ENCODE results near the gene PPIB.

PPIB gene

GRCh38 chr15:64164436-64164835 lies 1.6 kb upstream of the PPIB start:
- peak overlapping the region; percentile 91 for H3K27ac Mint-ChIP-seq
- no peaks in the 10 kb centered on the region for H3K27me3 Mint-ChIP-seq
- ATAC-seq: no peak
- H3K36me3 Mint-ChIP-seq: peaks cover 15% of the 10 kb centered on the region
- peaks cover 41% of the 10 kb centered on the region for H3K4me1 Mint-ChIP-seq
- H3K4me3 Mint-ChIP-seq: peak overlapping the region; percentile 87
- H3K9me3 Mint-ChIP-seq: no peaks in the 10 kb centered on the region

GRCh38 chr15:64163659-64164362 lies 989 bp upstream of the PPIB start:
- H3K9me3 Mint-ChIP-seq: no peaks in the 10 kb centered on the region
- peak overlapping the region; percentile 87 for H3K4me3 Mint-ChIP-seq
- peaks cover 20% of the 10 kb centered on the region for H3K36me3 Mint-ChIP-seq
- H3K4me1 Mint-ChIP-seq: peaks cover 47% of the 10 kb centered on the region
- peak; percentile 21 for ATAC-seq
- no peaks in the 10 kb centered on the region for H3K27me3 Mint-ChIP-seq
- H3K27ac Mint-ChIP-seq: peak overlapping the region; percentile 91

DNA sequence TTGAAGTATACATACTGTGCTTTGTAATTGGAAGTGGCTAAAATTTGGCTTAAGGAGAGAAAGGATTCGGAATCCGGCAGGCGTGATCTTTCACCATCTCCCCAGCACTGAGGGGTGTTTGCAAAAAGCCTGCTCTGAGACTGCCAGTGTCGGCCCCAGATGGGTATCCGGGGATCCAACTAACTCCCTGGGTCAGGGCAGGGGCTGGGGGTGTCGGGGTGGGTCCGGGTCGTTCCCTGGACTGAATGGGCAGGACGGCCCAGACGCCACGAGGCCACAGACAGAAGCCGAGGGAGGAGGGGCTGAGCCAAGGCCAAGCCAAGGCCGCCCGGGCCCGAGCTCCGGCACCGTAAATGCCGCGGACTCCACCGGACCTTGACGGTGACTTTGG lies 349 bp downstream of the PPIB start:
- H3K9me3 Mint-ChIP-seq: no peaks in the 10 kb centered on the region
- H3K4me3 Mint-ChIP-seq: peak overlapping the region; percentile 96
- ATAC-seq: peak; percentile 51

DNA sequence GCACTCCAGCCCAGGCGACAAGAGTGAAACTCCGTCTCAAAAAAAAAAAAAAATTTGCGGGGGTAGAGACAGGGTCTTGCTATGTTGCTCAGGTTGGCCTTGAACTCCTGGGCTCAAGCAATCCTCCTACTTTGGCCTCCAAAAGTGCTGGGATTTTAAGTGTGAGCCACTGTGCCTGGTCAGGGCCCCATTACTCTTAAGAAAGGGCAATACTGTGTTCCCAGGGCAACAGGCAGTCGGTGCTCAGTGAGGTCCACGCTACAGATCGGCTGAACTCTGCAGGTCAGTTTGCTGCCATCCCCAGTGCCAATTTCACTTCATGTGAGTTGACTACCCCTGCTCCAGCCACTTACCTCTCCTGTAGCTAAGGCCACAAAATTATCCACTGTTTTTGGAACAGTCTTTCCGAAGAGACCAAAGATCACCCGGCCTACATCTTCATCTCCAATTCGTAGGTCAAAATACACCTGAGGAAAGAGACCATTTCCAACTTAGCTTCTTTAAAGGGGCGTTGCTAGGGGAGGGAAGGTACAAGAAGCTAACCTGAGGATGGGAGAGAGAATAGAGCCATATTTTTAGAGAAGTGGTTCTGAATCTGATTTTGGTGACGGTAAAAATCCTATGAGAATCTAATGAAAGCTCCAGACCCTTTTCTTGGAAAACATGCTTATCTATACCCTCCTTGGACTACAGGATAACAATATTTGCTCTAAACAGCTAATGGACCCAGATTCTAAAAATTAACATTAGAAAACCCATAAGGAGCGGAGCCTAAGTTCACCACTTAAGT lies 939 bp downstream of the PPIB start:
- no peaks in the 10 kb centered on the region for H3K27me3 Mint-ChIP-seq
- H3K4me3 Mint-ChIP-seq: peak overlapping the region; percentile 96
- H3K9me3 Mint-ChIP-seq: no peaks in the 10 kb centered on the region
- H3K27ac Mint-ChIP-seq: peak overlapping the region; percentile 91
- H3K36me3 Mint-ChIP-seq: peaks cover 37% of the 10 kb centered on the region
- ATAC-seq: no peak
- H3K4me1 Mint-ChIP-seq: peaks cover 65% of the 10 kb centered on the region

More for the DNA sequence above, 349 bp downstream of the PPIB start:
- Mint-ChIP-seq H3K4me1 (peaks cover 60% of the 10 kb centered on the region), H3K36me3 (peaks cover 31% of the 10 kb centered on the region), H3K27ac (peak overlapping the region; percentile 91), H3K27me3 (no peaks in the 10 kb centered on the region)

DNA sequence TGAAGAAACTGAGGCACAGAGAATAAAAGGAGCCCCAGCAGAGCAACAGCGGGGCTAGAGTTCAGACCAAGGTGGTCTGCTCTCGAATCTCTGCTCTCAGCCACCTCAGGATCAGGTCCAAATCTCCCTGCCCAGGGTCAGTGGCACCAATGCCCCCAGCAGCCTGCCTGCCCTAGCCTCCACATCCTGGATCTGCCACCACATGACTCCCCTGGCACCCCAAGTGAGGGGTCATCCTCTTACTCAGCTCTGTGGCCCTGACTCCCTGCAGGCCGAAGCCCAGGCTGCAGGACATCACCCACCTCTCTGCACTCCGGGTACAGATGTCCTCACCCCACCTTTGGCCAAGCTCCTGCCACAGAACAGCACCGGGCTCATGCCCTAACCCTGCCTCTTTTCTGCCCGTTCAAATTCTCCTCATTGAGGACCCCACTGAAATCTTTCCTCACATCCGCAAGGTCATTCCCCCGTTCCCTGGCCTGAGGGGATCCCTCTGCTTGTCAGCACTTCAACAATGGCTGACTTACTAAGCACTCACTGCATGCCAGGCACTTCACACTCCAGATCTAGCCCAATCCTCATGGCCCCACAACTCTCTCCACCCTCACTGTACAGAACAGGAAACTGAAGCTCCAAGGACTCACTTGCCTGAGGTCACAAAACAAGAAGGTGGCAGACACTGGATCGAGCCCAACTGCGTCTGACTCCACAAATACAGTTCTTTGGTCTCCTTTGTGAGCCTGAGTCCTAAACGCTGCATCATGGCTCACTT lies 4.3 kb downstream of the PPIB start:
- Mint-ChIP-seq H3K4me1 (peaks cover 74% of the 10 kb centered on the region), H3K27me3 (no peaks in the 10 kb centered on the region), H3K4me3 (peak overlapping the region; percentile 36), H3K27ac (peak overlapping the region; percentile 53), H3K9me3 (no peaks in the 10 kb centered on the region), H3K36me3 (peaks cover 61% of the 10 kb centered on the region)
- no peak for ATAC-seq

DNA sequence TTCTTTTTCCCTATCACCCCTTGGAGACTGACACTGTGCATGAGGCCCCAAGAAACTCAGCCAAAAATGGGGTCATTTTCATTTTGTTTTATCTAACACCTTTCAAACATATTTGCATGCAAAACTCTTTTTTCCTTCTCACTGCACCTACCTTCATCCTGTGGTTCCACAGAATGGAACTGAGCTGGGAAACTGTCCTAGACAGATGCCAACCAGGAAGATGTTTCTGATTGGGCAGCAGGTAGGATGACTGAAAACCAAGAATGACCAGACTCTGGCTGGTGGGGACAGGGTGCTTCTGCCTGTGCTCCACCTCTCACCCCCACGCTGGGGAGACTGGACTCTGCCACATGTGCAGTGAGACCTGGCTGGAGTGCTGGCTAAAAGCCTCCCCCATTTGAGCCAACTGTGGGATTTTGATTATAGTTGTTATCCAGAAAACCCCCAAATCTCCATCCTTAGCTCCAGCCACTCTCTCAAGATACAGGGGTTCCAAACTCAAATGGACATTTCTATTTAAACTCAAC lies 5.2 kb downstream of the PPIB start:
- ATAC-seq: no peak
- Mint-ChIP-seq H3K4me3 (no peak overlapping the region), H3K9me3 (no peaks in the 10 kb centered on the region), H3K27ac (peak overlapping the region; percentile 53), H3K4me1 (peaks cover 79% of the 10 kb centered on the region), H3K27me3 (no peaks in the 10 kb centered on the region), H3K36me3 (peaks cover 61% of the 10 kb centered on the region)

DNA sequence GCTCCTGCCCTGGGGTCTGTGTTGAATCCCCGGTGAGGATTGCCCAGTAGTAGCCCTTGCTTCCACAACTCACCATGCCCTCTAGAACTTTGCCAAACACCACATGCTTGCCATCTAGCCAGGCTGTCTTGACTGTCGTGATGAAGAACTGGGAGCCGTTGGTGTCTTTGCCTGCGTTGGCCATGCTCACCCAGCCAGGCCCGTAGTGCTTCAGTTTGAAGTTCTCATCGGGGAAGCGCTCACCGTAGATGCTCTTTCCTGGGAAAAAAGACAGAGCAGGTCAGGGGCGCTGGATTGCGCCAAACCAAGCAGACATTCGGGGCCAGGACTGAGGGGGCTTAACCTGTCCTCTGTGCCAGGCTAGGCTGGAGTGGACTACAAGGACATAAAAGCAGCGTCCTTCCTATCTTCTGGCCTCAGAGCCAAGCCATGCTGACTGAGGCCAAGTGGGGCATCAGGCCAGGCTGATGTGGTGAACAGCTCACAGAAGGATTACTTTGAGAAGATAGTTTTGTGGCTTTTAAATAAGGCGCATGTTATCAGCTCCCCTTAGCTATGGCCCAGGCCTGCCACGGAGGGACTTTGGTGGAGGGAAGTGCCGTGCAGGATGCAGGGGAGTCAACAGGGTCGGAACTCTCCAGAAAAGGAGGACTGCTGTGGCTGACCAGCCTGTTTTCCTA lies 6.0 kb downstream of the PPIB start:
- Mint-ChIP-seq H3K4me3 (no peak overlapping the region), H3K4me1 (peaks cover 77% of the 10 kb centered on the region), H3K27ac (peak overlapping the region; percentile 53), H3K27me3 (no peaks in the 10 kb centered on the region), H3K36me3 (peaks cover 57% of the 10 kb centered on the region), H3K9me3 (no peaks in the 10 kb centered on the region)
- no peak for ATAC-seq

DNA sequence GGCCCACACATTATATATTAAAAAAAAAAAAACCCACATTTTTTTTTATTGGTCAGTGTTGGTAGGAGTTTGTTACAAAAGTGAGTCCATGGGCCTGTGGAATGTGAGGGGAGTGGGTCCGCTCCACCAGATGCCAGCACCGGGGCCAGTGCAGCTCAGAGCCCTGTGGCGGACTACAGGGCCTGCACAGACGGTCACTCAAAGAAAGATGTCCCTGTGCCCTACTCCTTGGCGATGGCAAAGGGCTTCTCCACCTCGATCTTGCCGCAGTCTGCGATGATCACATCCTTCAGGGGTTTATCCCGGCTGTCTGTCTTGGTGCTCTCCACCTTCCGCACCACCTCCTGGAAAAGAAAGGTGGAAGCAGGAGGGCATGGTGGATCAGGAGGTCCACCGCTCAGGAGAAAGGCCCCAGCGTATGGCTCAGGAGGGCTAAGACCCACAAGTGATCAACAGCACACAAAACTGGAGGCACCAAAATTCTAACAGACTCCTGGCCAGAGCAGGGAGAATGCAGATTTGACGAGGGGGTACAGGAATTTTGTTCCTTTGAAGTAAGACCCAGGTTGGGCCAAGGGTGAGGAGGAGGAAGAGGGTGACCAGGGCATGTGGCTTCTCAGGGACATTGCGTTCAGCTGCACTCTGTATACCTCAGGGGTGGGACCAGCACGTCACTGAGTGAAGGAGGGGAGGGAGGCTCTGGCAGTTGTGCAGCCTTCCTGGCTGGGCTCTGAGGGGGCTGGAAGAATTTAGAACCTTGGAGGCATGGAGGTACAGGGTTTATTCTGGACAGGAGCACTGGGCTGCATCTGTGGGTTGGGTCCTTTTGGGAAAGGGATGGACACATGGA lies 6.8 kb downstream of the PPIB start:
- H3K9me3 Mint-ChIP-seq: no peaks in the 10 kb centered on the region

GRCh38 chr15:64153480-64154367 lies 9.1 kb downstream of the PPIB start:
- H3K4me3 Mint-ChIP-seq: peak overlapping the region; percentile 92
- peak; percentile 91 for ATAC-seq
- H3K4me1 Mint-ChIP-seq: peaks cover 79% of the 10 kb centered on the region
- H3K27ac Mint-ChIP-seq: peak overlapping the region; percentile 50
- H3K9me3 Mint-ChIP-seq: no peaks in the 10 kb centered on the region
- H3K27me3 Mint-ChIP-seq: no peaks in the 10 kb centered on the region
- peaks cover 41% of the 10 kb centered on the region for H3K36me3 Mint-ChIP-seq

More for the DNA sequence above, 6.8 kb downstream of the PPIB start:
- Mint-ChIP-seq H3K36me3 (peaks cover 55% of the 10 kb centered on the region), H3K4me3 (peak overlapping the region; percentile 31), H3K27ac (peak overlapping the region; percentile 53), H3K27me3 (no peaks in the 10 kb centered on the region), H3K4me1 (peaks cover 76% of the 10 kb centered on the region)
- no peak for ATAC-seq

- Mint-ChIP-seq H3K4me1 (peaks cover 70% of the 10 kb centered on the region), H3K4me3 (peak overlapping the region; percentile 92), H3K9me3 (no peaks in the 10 kb centered on the region), H3K27me3 (no peaks in the 10 kb centered on the region), H3K36me3 (peaks cover 31% of the 10 kb centered on the region), H3K27ac (peak overlapping the region; percentile 50)
- peak; percentile 58 for ATAC-seq
These were observed 10.1 kb downstream of the PPIB start for GRCh38 chr15:64152507-64153387.

- ATAC-seq: peak; percentile 5
- Mint-ChIP-seq H3K36me3 (peaks cover 25% of the 10 kb centered on the region), H3K27me3 (no peaks in the 10 kb centered on the region), H3K4me1 (peaks cover 62% of the 10 kb centered on the region), H3K27ac (peak within 1 kb of the TSS; percentile 50), H3K4me3 (peak within 1 kb of the TSS; percentile 92), H3K9me3 (no peaks in the 10 kb centered on the region)
These were observed 10.9 kb downstream of the PPIB start, which contains the start of gene SNX22 for GRCh38 chr15:64151727-64152506. SNX22 (plus strand) TSS chr15:64151731; CDS start chr15:64151776, 45 bp downstream.

Measured in stimulated activated memory B cell treated with anti-CD40 and anti-IgM and Interleukin-4, amounts not matched to agents 10 μg/mL and 1 μg/mL and 100 μg/mL, for 72 hours (primary cell).